Measurements from ENCODE around the gene SCN8A.
A peak's percentile ranks its signal among the peaks of the same experiment; 100 is the strongest.

The SCN8A gene

DNA sequence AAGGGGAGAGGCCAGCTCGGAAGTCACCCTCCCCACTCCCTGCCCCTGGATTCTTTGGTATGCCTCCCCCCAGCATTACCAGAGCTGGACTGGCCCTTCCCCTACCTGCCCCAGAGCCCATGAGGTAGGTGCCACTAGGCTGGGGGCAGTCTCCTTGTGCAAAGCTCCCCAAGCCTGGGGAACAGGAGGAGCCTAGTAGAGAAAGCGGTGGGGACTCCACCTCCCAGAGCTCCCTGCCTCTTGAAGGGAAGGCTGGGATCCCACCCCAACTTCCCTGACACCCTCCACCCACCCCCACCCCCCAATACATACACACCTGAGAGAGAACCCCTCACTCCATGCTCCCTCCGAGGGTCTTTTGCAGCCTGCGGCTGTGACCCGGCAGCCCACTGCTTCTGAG, 227.1 kb downstream of the SCN8A start:
- TF ChIP-seq, protein P1, sequence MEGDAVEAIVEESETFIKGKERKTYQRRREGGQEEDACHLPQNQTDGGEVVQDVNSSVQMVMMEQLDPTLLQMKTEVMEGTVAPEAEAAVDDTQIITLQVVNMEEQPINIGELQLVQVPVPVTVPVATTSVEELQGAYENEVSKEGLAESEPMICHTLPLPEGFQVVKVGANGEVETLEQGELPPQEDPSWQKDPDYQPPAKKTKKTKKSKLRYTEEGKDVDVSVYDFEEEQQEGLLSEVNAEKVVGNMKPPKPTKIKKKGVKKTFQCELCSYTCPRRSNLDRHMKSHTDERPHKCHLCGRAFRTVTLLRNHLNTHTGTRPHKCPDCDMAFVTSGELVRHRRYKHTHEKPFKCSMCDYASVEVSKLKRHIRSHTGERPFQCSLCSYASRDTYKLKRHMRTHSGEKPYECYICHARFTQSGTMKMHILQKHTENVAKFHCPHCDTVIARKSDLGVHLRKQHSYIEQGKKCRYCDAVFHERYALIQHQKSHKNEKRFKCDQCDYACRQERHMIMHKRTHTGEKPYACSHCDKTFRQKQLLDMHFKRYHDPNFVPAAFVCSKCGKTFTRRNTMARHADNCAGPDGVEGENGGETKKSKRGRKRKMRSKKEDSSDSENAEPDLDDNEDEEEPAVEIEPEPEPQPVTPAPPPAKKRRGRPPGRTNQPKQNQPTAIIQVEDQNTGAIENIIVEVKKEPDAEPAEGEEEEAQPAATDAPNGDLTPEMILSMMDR (IDR thresholded peaks at IDR 0.05; ENCODE audit: extremely low read depth, missing control alignments): no peak
- no peak for DNase-seq (ENCODE audit: low spot score)

- TF ChIP-seq, protein P1 (IDR thresholded peaks at IDR 0.05; ENCODE audit: extremely low read depth, missing control alignments): no peak
- no peak for DNase-seq (ENCODE audit: low spot score)
These were observed 227.7 kb downstream of the SCN8A start for GRCh38 chr12:51818566-51819300.

DNA sequence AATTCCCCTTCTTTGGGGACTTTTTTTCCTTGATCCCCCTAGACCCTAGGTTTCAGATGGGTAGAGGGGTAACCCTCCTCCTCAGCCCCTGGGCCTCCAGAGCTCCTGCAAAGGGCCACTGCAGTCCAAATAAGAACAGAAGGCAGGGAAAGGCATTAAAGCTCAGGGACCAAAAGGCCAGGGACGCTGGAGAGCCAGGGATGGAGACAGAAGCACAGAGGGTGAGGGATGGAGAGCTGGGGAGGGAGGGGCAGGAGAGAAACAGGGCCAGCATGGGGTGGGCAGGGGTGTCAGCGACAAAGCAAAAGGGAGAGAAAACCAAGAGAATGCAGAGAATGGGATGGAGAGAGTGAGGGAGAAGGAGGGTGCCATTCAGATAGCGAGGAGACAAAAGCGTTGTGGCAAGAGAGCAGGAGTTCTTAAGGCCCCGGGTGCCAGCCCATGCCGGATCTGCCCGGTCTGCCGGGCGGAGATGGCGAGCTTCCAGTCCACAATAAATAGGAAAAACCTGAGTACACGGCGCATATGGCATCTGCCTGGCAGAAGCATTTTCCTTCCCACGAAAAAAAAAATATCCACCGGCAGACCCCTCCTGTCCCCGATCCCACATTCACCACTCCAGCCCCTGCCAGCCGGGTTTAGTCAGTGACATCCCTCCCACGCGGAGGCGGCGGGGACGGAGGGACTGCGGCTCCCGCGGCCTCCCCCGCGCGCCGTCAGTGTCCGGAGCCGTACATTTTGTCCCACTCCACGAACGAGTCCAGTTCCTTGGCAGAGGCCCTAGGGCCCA, 228.9 kb downstream of the SCN8A start:
- TF ChIP-seq, protein P1 (IDR thresholded peaks at IDR 0.05; ENCODE audit: extremely low read depth, missing control alignments): no peak
- DNase-seq (ENCODE audit: low spot score): no peak

DNA sequence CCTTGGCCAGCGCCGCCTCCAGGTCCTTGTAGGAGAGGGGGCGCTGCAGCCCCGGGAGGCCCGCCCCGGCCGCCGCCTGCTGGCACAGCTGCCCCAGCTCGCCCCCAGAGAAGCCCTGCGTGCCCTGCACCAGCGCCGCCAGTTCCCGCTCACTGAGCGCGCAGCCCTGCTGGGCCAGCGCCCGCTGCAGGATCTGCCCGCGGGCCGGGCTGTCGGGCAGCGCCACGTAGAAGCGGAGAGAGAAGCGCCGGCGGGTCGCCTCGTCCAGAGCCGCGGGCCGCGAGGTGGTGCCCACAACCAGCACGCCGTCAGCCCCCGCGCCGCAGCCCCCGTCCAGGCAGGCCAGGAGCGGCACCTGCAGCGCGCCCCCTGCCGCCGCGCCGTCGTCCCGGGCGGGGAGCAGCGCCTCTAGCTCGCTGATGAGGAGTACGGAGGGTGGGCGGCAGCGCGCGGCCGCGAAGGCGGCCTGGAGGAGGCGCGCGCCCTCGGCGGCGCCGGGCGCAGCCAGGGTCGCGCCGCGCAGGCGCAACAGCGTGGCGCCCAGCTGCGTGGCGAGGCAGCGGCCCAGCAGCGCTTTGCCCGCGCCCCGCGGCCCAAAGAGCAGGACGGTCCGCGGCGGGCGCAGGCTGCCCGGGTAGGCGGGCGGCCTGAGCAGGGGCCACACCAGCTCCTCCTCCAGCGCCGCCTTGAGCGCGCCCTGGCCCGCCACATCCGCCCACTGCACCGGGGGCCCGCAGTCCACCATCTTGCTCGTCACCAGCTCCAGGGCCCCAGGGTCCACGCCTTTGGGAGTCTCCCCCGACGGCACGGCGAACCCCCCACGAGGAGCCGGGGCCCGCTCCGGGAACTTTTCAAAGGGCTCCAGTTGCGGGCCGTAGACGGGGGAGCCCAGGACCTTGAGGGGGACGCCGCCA, 229.8 kb downstream of the SCN8A start:
- peak; percentile 64 for DNase-seq (ENCODE audit: low spot score)
- TF ChIP-seq, protein P1 (IDR thresholded peaks at IDR 0.05; ENCODE audit: extremely low read depth, missing control alignments): peak; percentile 29

- TF ChIP-seq, protein P1 (IDR thresholded peaks at IDR 0.05; ENCODE audit: extremely low read depth, missing control alignments): no peak
- DNase-seq (ENCODE audit: low spot score): no peak
These were observed 230.6 kb downstream of the SCN8A start for GRCh38 chr12:51821440-51822260.

GRCh38 chr12:51822261-51822616, 231.2 kb downstream of the SCN8A start:
- DNase-seq (ENCODE audit: low spot score): no peak
- TF ChIP-seq, protein P1 (IDR thresholded peaks at IDR 0.05; ENCODE audit: extremely low read depth, missing control alignments): no peak
